Calu3 (cell line): Measurements from ENCODE around the gene CCDC120. TPM values are rescaled to one million over a fixed set of nuclear protein-coding genes. Genes with fewer than 3 reads are reported as not detected.

ENCODE experiments used
- BruUV-seq: library from RNA; stranded (reverse); fragments of 400-500 nt; replicated peaks from 2 replicates; lab custom pipeline; 2021; lab: Mats Ljungman, UMichigan
- CTCF ChIA-PET: fragments of 300-600 bp; sonication (Branson Sonifier 250); formaldehyde crosslinking; loops from one replicate; lab custom pipeline; 2022; ENCODE audit warnings: antibody characterized with exemption; lab: Charles Lee
- DNase-seq: peaks from one replicate; pipeline ENCODE4 v3.0.0; 2022
- H3K27ac Mint-ChIP-seq: one replicate; pipeline ENCODE4 v1.8.0; 2022; ENCODE audit warnings: mixed read lengths; ENCODE audit not compliant: unreplicated experiment
- H3K27me3 Mint-ChIP-seq: one replicate; pipeline ENCODE4 v1.8.0; 2022; ENCODE audit warnings: mixed read lengths; ENCODE audit not compliant: unreplicated experiment
- H3K36me3 Mint-ChIP-seq: one replicate; pipeline ENCODE4 v1.8.0; 2022; ENCODE audit warnings: mild to moderate bottlenecking, moderate library complexity, mixed read lengths; ENCODE audit not compliant: insufficient read depth, unreplicated experiment
- H3K4me1 Mint-ChIP-seq: one replicate; pipeline ENCODE4 v1.8.0; 2022; ENCODE audit warnings: mild to moderate bottlenecking, low read depth, mixed read lengths; ENCODE audit not compliant: unreplicated experiment
- H3K4me3 Mint-ChIP-seq: one replicate; pipeline ENCODE4 v1.8.0; 2022; ENCODE audit warnings: mild to moderate bottlenecking, low read depth, moderate library complexity, mixed read lengths; ENCODE audit not compliant: unreplicated experiment
- H3K9me3 Mint-ChIP-seq: one replicate; pipeline ENCODE4 v1.8.0; 2022; ENCODE audit warnings: low read depth, mixed read lengths; ENCODE audit not compliant: unreplicated experiment
- intact Hi-C: fragments of 100-400 bp; cut with micrococcal nuclease; formaldehyde crosslinking; loops from one replicate; pipeline ENCODE4 v1.10.0; 2022; ENCODE audit not compliant: unreplicated experiment
- total RNA-seq: library from RNA; stranded (reverse); gene quantifications from 2 replicates; pipeline ENCODE4 v1.2.3, GENCODE V29; 2022
- TF ChIP-seq, protein P1 (sequence below): fragments of 200-600 bp; IDR thresholded peaks from one replicate; pipeline ENCODE4 v1.8.0; 2022; ENCODE audit warnings: antibody characterized with exemption; ENCODE audit not compliant: unreplicated experiment

The CCDC120 gene
- total RNA-seq, 1 experiment from 2014 or later = 30.8 TPM

DNA sequence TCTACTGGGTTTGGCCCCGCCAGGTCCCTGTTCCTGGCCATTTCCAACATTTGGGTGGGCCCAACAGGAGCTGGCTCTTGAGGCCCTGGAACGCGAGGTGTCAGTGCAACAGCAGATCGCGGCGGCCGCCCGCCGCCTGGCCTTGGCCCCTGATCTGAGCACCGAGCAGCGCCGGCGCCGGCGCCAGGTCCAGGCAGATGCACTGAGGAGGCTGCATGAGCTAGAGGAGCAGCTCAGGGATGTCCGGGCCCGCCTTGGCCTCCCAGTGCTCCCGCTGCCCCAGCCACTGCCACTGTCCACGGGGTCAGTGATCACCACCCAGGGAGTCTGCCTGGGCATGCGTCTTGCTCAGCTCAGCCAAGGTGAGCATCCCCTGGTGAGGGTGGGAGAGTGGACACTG lies 5.5 kb downstream of the CCDC120 start:
- Mint-ChIP-seq H3K4me1 (peaks cover 9% of the 10 kb centered on the region), H3K4me3 (no peak overlapping the region), H3K36me3 (peaks cover 23% of the 10 kb centered on the region), H3K27me3 (no peaks in the 10 kb centered on the region), H3K27ac (no peak overlapping the region), H3K9me3 (no peaks in the 10 kb centered on the region)
- TF ChIP-seq, protein P1, sequence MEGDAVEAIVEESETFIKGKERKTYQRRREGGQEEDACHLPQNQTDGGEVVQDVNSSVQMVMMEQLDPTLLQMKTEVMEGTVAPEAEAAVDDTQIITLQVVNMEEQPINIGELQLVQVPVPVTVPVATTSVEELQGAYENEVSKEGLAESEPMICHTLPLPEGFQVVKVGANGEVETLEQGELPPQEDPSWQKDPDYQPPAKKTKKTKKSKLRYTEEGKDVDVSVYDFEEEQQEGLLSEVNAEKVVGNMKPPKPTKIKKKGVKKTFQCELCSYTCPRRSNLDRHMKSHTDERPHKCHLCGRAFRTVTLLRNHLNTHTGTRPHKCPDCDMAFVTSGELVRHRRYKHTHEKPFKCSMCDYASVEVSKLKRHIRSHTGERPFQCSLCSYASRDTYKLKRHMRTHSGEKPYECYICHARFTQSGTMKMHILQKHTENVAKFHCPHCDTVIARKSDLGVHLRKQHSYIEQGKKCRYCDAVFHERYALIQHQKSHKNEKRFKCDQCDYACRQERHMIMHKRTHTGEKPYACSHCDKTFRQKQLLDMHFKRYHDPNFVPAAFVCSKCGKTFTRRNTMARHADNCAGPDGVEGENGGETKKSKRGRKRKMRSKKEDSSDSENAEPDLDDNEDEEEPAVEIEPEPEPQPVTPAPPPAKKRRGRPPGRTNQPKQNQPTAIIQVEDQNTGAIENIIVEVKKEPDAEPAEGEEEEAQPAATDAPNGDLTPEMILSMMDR = no peak
- no TSS peak for BruUV-seq
- intact Hi-C loops = no loop called here
- CTCF ChIA-PET = interaction anchor here (0.7 kb wide), 1 partner anchor 17 kb away, joined by 3 read pairs; no protein-coding TSS in a partner anchor
- no peak for DNase-seq

DNA sequence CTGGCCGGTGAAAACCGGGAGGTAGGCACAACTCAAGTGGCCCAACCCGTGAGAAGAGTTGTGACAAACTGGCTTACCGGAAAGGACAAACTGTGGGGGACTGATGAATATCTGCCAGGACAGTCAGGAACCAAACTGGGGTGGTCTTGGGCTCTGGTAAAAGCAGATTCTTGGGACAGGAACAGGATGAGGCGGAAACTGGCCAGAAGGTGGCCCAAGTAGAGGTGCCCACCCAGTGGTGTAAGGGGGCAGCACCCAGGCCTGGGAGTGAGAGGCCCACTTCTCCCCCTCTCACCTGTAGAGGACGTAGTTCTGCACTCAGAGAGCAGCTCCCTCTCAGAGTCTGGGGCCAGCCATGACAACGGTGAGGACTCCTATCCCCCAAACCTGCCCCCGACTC lies 5.9 kb downstream of the CCDC120 start:
- no peaks in the 10 kb centered on the region for H3K9me3 Mint-ChIP-seq
- no TSS peak for BruUV-seq
- H3K4me1 Mint-ChIP-seq = peaks cover 9% of the 10 kb centered on the region

DNA sequence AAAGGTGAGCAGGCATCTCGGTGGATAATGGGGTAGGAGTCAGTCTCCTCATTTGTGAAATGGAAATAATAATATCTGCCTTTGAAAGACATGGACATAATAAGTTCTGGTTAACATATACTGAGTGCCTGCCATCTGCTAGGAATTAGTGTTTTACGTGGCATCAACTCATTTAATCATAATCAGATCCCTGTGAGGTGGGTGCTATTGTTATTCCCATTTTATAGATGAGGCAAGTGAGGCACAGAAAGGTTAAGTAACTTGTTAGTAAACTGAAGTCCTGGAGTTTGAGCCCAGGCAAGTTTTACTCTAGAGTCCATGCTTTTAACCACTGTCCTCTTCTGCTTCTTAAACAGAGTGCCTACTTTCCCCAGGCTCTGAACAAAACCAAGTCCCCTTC lies 7.5 kb downstream of the CCDC120 start:
- Mint-ChIP-seq H3K27ac (no peak overlapping the region), H3K9me3 (no peaks in the 10 kb centered on the region), H3K36me3 (peaks cover 17% of the 10 kb centered on the region), H3K4me1 (peaks cover 4% of the 10 kb centered on the region), H3K4me3 (no peak overlapping the region), H3K27me3 (no peaks in the 10 kb centered on the region)
- intact Hi-C loops = no loop called here
- no peak for DNase-seq
- TF ChIP-seq, protein P1 = no peak
- CTCF ChIA-PET = no interaction called here
- no TSS peak for BruUV-seq

More for the DNA sequence above, 5.9 kb downstream of the CCDC120 start:
- no peak overlapping the region for H3K27ac Mint-ChIP-seq
- intact Hi-C loops = no loop called here
- no peaks in the 10 kb centered on the region for H3K27me3 Mint-ChIP-seq
- H3K4me3 Mint-ChIP-seq = no peak overlapping the region
- DNase-seq = no peak
- H3K36me3 Mint-ChIP-seq = peaks cover 19% of the 10 kb centered on the region
- TF ChIP-seq, protein P1 = no peak
- CTCF ChIA-PET = no interaction called here

DNA sequence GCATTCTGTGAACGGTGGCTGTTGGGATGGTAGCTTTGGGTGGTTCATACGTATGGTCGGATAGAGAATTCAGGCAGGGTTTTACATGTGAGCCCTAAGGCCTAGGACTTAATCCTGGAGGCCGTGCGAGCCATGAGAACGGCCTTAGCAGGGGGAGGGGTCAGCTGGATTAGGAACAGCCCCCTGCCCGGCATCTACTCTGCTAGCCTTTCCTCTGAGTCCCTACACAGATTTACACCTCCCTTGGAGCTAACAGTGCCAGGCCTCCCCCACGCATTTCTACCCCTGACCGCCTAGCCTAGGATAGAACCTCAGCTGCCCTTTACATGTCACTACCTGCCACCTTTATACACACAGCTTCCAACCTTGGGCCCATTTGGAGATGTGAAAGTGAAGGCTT lies 7.9 kb downstream of the CCDC120 start:
- peaks cover 17% of the 10 kb centered on the region for H3K36me3 Mint-ChIP-seq
- H3K4me1 Mint-ChIP-seq = peaks cover under 1% of the 10 kb centered on the region
- no peaks in the 10 kb centered on the region for H3K27me3 Mint-ChIP-seq
- intact Hi-C loops = no loop called here
- no peak overlapping the region for H3K27ac Mint-ChIP-seq
- TF ChIP-seq, protein P1 = no peak
- CTCF ChIA-PET = no interaction called here
- DNase-seq = no peak
- BruUV-seq = no TSS peak
- no peak overlapping the region for H3K4me3 Mint-ChIP-seq
- H3K9me3 Mint-ChIP-seq = no peaks in the 10 kb centered on the region
